DOHH2 (cell line): ENCODE results near the gene SPATC1L.

ENCODE experiments used
- EZH2phosphoT487 ChIP-seq: fragments of 200-600 bp; sonication (generic); IDR thresholded peaks from 2 replicates; pipeline ENCODE4 v1.6.1; 2017; ENCODE audit warnings: borderline replicate concordance, mild to moderate bottlenecking, antibody characterized with exemption, low read length, moderate library complexity, mixed read lengths
- TF ChIP-seq, protein P1 (sequence below): fragments of 200-600 bp; sonication (generic); IDR thresholded peaks from one replicate; pipeline ENCODE4 v1.5.1; 2014; ENCODE audit warnings: antibody characterized with exemption, mild to moderate bottlenecking, low read depth, low read length; ENCODE audit not compliant: poor library complexity, severe bottlenecking

DNA sequence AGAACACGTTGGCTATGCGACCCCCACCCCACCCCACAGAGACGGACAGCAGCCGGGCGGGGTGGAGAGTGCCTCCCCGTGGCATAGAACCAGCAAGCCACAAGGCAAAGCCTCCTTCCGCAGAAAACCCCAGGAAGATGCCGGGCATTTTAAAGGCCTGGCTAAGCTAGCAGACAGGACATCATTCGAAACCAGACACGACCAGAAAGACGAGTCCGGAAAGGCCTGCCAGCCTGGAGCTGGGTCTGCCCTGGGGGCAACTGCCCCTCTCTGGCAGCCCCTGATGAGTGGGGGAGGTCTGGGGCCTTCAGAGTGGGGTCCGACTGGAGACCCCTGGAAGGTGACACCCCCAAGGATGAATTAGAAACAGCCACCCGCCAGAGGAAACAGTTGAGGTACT lies 37.4 kb downstream of the SPATC1L start:
- TF ChIP-seq, protein P1, sequence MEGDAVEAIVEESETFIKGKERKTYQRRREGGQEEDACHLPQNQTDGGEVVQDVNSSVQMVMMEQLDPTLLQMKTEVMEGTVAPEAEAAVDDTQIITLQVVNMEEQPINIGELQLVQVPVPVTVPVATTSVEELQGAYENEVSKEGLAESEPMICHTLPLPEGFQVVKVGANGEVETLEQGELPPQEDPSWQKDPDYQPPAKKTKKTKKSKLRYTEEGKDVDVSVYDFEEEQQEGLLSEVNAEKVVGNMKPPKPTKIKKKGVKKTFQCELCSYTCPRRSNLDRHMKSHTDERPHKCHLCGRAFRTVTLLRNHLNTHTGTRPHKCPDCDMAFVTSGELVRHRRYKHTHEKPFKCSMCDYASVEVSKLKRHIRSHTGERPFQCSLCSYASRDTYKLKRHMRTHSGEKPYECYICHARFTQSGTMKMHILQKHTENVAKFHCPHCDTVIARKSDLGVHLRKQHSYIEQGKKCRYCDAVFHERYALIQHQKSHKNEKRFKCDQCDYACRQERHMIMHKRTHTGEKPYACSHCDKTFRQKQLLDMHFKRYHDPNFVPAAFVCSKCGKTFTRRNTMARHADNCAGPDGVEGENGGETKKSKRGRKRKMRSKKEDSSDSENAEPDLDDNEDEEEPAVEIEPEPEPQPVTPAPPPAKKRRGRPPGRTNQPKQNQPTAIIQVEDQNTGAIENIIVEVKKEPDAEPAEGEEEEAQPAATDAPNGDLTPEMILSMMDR: no peak
- TF ChIP-seq EZH2phosphoT487: no peak
